Activated CD8-positive, alpha-beta memory T cell treated with anti-CD3 and anti-CD28 coated beads, Interleukin-2, amount 50 U/mL, for 4 hours (primary cell): Measurements from ENCODE around the gene RNF224.
"Not testable (repeated sequence)": the region's sequence is repeated elsewhere in the genome, so short reads cannot be mapped to it uniquely, and the experiment has no call there.

ENCODE experiments used
- DNase-seq: peaks from one replicate; pipeline ENCODE4 v3.0.0-alpha.2; 2020

RNF224 gene

DNA sequence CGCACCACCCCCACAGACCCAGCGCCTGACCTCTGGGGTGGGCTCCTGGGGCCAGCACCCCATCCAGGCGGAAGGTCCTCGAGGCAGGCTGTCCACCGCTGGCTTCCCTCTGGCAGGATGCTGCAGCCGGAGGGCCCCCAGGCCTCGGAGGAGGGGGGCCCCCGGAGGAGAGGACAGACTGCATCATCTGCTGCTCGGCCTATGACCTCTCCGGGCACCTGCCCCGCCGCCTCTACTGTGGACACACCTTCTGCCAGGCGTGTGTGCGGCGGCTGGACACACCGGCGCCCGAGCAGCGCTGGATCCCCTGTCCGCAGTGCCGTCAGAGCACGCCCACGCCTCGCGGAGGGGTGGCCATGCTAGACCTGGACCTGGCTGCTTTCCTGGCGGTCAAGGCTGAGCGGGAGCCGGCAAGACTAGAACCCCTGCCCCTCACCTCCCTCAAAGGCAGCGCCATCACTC is 1.2 kb downstream of the RNF224 start:
- no peak for DNase-seq

- no peak for DNase-seq
Observed at GRCh38 chr9:137228968-137229896, 1.9 kb downstream of the RNF224 start.

DNA sequence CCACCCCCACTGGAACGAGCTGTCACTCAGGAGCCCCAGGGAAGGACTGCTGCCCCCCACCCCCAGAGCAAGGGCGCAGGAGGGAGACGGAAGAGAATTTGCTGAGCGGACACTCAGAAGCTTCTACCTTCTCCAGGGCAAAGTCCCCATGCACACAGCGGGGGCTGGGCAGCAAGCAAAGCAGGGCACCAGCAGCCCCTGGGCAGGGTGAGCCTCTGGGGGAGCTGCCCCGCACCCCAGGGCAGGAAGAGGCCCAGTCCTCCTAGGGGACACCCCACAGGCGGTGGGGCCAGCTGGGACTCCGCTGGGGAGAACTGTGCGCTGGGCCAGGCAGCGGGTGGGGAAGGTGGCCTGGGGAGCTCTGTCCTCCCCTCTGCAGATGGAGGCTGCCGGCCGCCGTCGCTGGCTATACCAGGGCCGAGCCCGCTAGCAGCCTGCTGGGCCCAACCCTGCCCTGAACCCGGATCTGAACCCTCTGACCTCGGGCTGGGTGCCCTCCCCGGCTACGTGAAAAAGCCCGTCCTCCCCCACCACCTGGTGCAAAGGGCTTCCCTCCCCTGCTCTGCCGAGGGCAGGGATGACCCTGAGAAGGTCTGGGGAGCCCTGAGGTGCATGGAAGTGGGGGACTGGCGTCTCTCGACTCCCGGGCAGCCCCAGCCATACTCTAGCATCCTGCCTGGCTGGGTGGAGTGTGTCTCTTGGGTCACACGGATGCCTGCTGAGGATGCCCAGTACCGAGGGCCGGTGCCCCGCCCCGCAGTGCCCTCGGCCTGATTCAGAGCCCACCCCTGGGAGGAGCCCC is 2.8 kb downstream of the RNF224 start:
- no peak for DNase-seq

DNA sequence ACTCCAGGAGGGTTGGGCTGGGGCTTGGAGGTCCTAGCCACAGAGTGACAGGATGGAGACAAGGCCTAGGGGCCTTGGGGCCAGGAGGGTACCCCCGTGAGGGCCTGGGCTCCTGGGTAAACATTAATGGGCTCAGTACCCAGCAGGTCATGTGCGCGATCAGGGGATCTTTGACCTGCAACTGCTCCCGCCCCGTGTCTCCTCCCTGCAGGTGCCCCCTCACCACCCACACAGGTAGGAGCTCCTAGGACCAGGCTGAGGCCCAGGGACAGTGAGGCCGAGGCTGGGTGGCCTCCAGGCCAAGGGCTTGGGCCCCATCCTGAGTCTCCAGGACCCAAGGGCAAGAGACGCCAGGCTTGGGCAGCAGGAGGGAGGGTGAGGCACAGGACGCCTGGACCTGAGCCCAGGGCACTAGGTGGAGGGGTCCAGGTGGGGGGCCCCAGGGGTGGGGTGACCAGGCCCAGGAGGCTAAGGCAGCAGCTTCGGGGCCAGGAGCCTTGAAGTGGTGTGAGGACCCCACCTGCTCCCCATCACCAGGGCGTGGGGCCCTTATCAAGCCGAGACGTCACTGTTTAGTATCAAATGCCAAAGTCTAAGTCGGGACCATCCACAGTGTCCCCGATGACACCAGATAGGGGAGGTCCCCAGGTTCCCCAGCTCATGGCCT is 3.5 kb downstream of the RNF224 start, which contains the start of gene SLC34A3:
Gene SLC34A3, plus strand, starts transcription at position 197 of the 667 bp plus-strand sequence. CDS start 802 bp downstream, outside the sequence.
- DNase-seq, result no peak

DNA sequence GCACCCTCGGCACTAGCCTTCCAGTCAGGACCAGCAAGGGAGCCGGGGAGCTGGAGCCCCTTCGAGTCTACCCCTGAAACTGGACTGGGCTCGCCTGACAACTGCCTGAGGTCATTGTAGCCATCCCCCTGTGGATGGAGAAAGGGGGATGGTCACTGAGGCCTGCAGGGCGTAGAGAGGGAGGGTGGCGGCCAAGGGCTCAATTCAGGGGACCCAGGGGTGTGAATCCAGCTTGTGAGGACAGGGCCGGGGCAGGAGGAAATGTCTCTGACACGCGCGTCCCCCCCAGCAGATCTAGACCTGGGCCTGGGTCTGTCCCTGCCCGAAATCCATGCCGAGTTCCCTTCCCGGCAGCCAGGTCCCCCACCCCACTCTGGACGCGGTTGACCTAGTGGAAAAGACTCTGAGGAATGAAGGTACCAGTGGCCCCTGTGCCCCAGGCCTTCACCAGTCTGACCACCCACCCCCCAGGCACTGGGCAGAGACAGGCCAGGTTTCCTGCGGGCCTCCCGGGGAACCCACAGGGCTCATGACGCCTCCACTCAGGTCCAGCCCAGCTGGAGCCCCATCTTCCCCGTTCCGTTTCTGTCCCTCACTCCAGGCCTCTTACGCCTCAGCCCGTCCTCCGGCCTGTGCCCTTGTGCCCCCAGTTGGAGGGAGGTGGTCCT is 4.2 kb downstream of the RNF224 start:
- DNase-seq, result no peak

DNA sequence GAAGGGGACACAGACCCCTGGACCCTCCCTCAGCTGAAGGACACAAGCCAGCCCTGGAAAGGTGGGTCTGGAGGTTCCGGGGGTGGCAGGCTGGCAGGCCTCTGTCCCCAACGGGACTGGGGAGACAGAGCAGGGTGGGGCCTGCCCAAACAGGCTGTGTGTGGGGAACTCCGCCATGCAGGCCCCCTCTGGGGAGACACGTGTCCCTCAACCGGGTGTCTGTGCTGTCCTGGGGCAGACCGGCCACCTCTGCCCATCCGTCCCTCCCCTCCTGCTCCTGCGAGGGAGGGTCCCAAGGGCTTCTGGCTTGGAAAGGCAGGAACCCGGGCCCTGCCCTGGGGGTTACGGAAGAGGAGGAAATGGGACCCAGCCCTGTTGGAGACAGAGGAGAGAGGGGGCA is 4.8 kb downstream of the RNF224 start:
- DNase-seq, result no peak

GRCh38 chr9:137232510-137232909 is 5.2 kb downstream of the RNF224 start:
- no peak for DNase-seq

- DNase-seq, result no peak
Observed at GRCh38 chr9:137233143-137233980, 6.1 kb downstream of the RNF224 start.

GRCh38 chr9:137234055-137234697 is 6.9 kb downstream of the RNF224 start:
- no peak for DNase-seq

DNA sequence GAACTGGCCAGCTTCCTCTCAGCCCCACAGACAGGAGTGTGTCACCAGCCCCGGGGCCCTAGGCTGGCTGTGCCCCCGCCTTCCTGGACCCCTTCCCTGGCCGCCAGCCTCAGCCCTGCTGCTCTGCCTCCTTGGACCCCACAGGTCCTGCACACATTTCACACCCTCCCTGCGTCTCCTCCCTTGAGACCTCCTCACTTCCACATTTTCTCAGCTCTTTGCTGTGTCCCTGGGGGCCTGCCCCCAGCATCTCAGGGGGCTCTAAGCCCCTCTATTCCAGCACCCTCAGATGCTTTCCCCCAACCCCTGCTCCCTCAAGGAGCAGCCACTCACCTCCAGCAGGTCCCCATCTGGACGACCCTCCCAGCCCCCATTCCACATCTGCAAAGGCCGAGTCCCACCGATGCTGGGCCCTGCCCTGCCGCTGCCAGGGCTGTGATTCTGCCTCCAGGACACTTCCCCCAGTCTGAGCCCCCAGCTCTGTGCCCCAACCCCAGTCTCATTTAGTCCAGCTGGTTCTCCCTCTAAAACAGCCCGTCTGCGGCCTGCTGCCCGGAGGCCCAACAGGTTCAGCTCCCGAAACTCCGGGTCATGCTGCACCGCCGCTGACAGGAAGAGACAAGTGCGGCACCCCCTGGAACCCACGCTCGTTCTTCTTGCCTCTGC is 7.6 kb downstream of the RNF224 start:
- no peak for DNase-seq

DNA sequence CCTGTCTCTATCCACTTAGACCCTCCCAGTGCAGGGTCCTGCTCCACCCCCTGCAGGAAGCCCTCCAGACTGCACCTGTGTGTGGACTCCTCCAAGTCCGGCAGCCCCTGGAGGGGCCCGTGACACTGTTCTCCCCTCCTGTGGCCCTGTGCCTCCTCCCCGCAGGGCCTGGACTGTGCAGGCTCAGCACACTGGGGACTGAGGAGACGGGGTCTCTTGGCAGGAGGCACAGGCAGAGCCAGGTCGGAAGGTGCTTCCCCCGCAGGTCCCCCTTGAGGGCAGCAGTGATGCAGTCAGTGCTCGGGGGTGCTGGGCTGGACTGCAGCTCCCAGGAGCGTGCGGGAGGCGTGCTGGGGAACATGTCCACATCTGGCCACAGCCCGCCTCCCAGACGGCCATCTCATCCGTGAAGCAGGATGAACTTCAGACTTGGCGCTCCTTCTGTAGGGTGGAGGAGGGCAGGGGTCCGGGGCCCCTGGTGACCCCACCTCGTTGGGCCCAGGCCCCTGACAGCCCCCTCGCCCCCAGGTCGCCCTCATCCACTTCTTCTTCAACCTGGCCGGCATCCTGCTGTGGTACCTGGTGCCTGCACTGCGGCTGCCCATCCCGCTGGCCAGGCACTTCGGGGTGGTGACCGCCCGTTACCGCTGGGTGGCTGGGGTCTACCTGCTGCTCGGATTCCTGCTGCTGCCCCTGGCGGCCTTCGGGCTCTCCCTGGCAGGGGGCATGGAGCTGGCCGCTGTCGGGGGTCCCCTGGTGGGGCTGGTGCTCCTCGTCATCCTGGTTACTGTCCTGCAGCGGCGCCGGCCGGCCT is 8.3 kb downstream of the RNF224 start:
- DNase-seq, result no peak

GRCh38 chr9:137236238-137236935 is 9.1 kb downstream of the RNF224 start:
- DNase-seq, result peak; percentile 94

DNA sequence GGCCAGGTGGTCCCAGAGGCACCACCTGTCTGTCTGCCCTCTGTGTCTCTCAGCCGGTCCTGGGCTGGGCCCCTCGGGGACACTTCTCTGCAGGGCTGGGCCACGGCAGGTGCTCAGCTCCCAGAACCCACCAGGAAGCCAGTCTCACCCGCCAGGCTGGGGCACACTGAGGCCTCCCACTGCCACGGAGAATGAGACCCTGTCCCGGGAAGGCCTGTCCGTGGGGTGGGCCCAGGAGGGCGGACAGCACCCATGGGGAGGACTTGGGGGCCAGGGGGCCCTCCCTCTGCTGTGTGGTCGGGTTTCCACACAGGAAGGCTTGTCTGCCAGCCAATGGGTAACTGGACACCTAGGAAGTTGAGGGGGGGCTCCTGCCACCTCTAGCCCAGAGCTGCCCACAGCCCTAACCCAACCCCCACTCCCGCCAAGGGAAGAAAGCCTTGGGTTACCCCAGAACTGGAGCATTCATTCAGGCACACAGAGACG is 9.7 kb downstream of the RNF224 start:
- DNase-seq, result no peak

DNA sequence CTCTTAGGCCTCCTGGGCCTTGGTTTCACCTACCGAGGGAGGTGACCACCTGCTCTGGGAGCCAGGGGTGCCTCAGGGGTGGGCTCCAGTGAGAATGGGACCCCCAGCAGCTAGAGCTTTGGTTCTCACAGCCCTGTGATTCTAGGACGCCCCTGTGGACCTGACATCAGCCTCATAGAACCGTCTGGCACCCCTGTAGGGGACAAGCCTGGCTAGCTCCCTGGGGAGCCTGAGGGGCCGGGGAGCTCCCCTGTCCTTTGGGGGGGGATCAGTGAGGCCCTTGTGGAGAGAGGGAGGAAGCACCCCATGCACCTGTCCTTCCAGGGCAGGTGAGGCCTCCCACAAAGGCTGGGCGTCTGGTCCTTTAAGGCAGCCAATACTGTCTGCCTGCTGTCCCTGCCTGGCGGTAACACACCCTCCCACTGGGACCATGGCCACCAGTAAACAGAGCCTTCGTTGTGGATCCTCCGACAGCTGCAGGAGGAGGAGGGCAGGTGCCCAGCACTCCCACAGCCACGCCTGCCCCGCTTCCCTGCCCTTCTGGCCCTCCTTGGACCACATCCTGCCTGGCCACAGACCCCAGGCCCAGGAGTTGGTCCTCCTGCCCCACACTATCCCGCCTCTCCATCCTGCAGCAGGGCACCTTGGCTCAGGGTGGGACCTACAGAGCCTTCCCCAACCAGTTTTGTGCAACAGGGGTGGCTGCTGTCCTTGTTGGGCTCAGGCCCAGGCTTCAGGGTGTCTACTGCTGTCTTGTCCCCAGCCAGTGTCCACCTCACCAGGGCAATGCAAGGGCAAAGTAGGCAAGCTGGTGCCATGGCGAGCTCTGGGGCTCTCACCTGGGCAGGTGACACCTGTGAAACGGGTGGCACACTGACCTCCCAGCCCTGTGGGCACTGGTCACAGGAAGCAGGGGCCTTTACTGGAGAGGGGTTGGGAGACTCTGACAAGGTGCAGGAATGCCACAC is 10.7 kb downstream of the RNF224 start:
- DNase-seq, result no peak

DNA sequence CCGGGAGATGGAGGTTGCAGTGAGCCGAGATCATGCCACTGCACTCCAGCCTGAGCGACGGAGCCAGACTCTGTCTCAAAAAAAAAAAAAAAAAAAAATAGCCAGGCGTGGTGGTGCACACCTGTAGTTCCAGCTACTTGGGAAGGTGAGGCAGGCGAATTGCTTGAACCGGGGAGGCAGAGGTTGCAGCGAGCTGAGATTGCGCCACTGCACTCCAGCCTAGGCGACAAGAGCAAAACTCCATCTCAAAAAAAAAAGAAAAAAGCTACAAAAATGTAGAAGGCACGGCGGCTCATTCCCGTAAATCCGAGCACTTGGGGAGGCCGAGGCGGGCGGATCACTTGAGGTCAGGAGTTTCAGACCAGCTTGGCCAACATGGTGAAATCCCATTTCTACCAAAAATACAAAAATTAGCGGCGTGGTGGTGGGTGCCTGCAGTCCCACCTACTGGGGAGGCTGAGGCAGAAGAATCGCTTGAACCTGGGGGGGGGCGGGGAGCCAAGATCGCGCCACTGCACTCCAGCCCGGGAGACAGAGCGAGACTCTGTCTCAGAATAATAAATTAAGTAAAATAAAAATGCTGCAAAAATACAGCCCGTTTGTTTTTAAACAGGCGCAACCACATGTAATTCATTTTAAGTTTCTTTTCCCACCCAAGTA is 12.4 kb downstream of the RNF224 start:
- not testable (repeated sequence) for DNase-seq

DNA sequence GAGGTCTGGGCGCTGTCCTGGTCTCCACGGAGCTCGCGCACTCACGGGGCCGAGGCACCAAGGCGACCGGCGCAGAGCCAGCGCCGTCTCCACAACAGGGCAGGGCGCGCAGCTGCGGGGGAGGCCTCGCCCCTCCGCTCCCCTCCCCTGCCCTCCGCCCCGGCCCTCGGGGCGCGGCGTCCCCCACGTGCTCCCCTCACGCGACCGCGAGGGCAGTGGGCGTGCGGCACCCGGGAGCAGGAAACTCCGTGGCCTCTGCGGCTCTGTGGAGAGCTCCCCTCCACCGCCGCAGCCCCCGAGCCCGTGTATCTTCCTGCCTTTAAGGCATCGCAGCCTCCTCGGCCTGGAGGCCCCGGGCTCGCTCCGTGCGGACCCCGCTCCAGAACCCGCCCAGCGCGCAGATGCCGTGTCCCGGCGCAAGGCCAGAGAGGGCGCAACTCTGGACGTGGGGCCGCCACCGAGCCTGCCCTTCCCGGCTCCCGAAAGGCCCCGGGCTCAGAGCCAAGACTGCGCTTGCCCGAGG is 13.1 kb downstream of the RNF224 start:
- peak; percentile 72 for DNase-seq
